Panc1 (cell line): ENCODE data around the gene HS6ST3. TPM values are rescaled to one million over a fixed set of nuclear protein-coding genes. Genes with fewer than 3 reads are reported as not detected.

Source experiments
- ATAC-seq: fragments of 200-7000 bp; cut with Tn5 transposase; 2 replicates; pipeline ENCODE4 v1.9.1; 2020; ENCODE audit warnings: mild to moderate bottlenecking, moderate library complexity
- BruUV-seq: library from RNA; stranded (reverse); fragments of 400-500 nt; replicated peaks from 2 replicates; lab custom pipeline; 2021; lab: Mats Ljungman, UMichigan
- CTCF ChIA-PET: fragments of 300-600 bp; sonication (Branson Sonifier 250); formaldehyde crosslinking; loops from one replicate; lab custom pipeline; 2022; ENCODE audit warnings: antibody characterized with exemption; lab: Charles Lee
- POLR2A ChIA-PET: fragments of 300-600 bp; sonication (Branson Sonifier 250); formaldehyde crosslinking; loops from one replicate; lab custom pipeline; 2022; ENCODE audit warnings: antibody characterized with exemption; lab: Charles Lee
- DNase-seq: peaks from one replicate; pipeline ENCODE4 v3.0.0-alpha.2; 2010; ENCODE audit warnings: low read depth, low spot score
- H3K27ac ChIP-seq: 2 replicates; pipeline ENCODE4 v1.5.1; 2011; ENCODE audit warnings: mild to moderate bottlenecking, low read length, inconsistent platforms
- H3K27me3 ChIP-seq: fragments of 200-500 bp; sonication (Bioruptor generic); 2 replicates; pipeline ENCODE4 v1.6.0; 2014; ENCODE audit warnings: low read length, inconsistent platforms; ENCODE audit not compliant: control insufficient read depth, insufficient read depth
- H3K36me3 ChIP-seq: fragments of 200-500 bp; sonication (Bioruptor generic); 2 replicates; pipeline ENCODE4 v1.5.1; 2014; ENCODE audit warnings: inconsistent platforms, mild to moderate bottlenecking, low read length, moderate library complexity; ENCODE audit not compliant: control insufficient read depth, insufficient read depth
- H3K4me1 ChIP-seq: 2 replicates; pipeline ENCODE4 v1.5.1; 2011; ENCODE audit warnings: inconsistent platforms, mild to moderate bottlenecking, low read length, moderate library complexity; ENCODE audit not compliant: control insufficient read depth, insufficient read depth
- H3K4me3 ChIP-seq, 2 experiments: 2 replicates each; pipeline ENCODE4 v1.5.1; 2011 to 2012; ENCODE audit warnings: low read depth in 2 of 2, low read length in 2 of 2, mild to moderate bottlenecking in 2 of 2, inconsistent platforms in 1 of 2, moderate library complexity in 1 of 2
- H3K9me3 ChIP-seq: fragments of 200-500 bp; sonication (Bioruptor generic); 2 replicates; pipeline ENCODE4 v1.5.1; 2014; ENCODE audit warnings: low read depth, mild to moderate bottlenecking, inconsistent platforms, low read length, moderate library complexity; ENCODE audit not compliant: control insufficient read depth, insufficient read depth
- POLR2AphosphoS5 ChIP-seq: IDR thresholded peaks from 2 replicates; pipeline ENCODE4 v1.6.1; 2012; ENCODE audit warnings: mild to moderate bottlenecking, low read depth, low read length, moderate library complexity
- SIN3A ChIP-seq: IDR thresholded peaks from 2 replicates; pipeline ENCODE4 v1.6.1; 2012; ENCODE audit warnings: low read depth, mild to moderate bottlenecking, low read length, moderate library complexity, borderline replicate concordance; ENCODE audit not compliant: insufficient read depth
- TCF7L2 ChIP-seq: IDR thresholded peaks from 2 replicates; pipeline ENCODE4 v1.6.1; 2011; ENCODE audit warnings: mild to moderate bottlenecking, low read depth, low read length, inconsistent platforms
- in situ Hi-C: cut with HindIII; loops from 2 replicates; pipeline ENCODE4 v1.10.0; 2016; ENCODE audit warnings: low sequenced_read_pairs, low pct_unique_long_range_greater_than_20kb
- intact Hi-C: fragments of 100-400 bp; cut with micrococcal nuclease; formaldehyde crosslinking; loops from one replicate; pipeline ENCODE4 v1.10.0; 2022; ENCODE audit not compliant: unreplicated experiment
- total RNA-seq: library from RNA; stranded (reverse); gene quantifications from one replicate; pipeline ENCODE4 v1.2.1, GENCODE V29; 2021; ENCODE audit not compliant: unreplicated experiment
- TF ChIP-seq, protein P1 (sequence below), 2 experiments: IDR thresholded peaks; 2 replicates each; pipeline ENCODE4 v1.6.1; 2011 to 2012; ENCODE audit warnings: low read depth in 2 of 2, control low read depth in 1 of 2, low read length in 1 of 2, mild to moderate bottlenecking in 1 of 2, moderate library complexity in 1 of 2; ENCODE audit not compliant: insufficient read depth in 1 of 2
- TF ChIP-seq, protein P2 (sequence below): fragments of 450-650 bp; IDR thresholded peaks from 2 replicates; pipeline ENCODE4 v1.5.1; 2017; ENCODE audit warnings: mild to moderate bottlenecking

HS6ST3 gene
- total RNA-seq, 1 experiment from 2014 or later = 0.13 TPM

DNA sequence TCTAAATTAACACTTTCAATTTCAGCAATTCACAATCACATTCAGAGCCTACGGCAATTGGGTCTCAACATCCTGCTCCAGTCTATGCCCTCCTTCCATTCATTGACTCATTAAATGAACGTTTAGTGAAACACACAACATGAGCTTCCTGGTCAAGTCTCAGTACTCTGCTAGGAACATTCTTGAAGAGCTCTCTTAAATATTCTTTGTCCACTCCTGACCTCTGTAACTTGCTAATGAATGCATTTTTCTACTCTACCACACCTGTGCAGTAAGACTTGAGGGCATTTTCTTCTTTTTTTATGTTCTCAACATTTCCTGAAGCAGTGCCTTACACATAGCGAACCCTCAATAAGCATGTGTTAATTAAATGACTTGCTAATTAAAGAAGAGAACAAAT is 735.7 kb downstream of the HS6ST3 start:
- Histone ChIP-seq H3K4me1 (no peaks in the 10 kb centered on the region), H3K36me3 (no peaks in the 10 kb centered on the region), H3K9me3 (no peaks in the 10 kb centered on the region), H3K4me3 (no peak overlapping the region), H3K27ac (no peak overlapping the region), H3K27me3 (no peaks in the 10 kb centered on the region)
- intact Hi-C loops = no loop called here
- in situ Hi-C loops = no loop called here
- BruUV-seq = no TSS peak
- no peak for ATAC-seq
- TF ChIP-seq, protein P1, sequence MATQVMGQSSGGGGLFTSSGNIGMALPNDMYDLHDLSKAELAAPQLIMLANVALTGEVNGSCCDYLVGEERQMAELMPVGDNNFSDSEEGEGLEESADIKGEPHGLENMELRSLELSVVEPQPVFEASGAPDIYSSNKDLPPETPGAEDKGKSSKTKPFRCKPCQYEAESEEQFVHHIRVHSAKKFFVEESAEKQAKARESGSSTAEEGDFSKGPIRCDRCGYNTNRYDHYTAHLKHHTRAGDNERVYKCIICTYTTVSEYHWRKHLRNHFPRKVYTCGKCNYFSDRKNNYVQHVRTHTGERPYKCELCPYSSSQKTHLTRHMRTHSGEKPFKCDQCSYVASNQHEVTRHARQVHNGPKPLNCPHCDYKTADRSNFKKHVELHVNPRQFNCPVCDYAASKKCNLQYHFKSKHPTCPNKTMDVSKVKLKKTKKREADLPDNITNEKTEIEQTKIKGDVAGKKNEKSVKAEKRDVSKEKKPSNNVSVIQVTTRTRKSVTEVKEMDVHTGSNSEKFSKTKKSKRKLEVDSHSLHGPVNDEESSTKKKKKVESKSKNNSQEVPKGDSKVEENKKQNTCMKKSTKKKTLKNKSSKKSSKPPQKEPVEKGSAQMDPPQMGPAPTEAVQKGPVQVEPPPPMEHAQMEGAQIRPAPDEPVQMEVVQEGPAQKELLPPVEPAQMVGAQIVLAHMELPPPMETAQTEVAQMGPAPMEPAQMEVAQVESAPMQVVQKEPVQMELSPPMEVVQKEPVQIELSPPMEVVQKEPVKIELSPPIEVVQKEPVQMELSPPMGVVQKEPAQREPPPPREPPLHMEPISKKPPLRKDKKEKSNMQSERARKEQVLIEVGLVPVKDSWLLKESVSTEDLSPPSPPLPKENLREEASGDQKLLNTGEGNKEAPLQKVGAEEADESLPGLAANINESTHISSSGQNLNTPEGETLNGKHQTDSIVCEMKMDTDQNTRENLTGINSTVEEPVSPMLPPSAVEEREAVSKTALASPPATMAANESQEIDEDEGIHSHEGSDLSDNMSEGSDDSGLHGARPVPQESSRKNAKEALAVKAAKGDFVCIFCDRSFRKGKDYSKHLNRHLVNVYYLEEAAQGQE (IDR thresholded peaks at IDR 0.05; ENCODE audit: insufficient read depth in 1 of 2, low read depth in 2 of 2, low read length in 1 of 2) = no peak
- TF ChIP-seq TCF7L2 (no peak), POLR2AphosphoS5 (no peak), SIN3A (no peak)
- TF ChIP-seq, protein P2, sequence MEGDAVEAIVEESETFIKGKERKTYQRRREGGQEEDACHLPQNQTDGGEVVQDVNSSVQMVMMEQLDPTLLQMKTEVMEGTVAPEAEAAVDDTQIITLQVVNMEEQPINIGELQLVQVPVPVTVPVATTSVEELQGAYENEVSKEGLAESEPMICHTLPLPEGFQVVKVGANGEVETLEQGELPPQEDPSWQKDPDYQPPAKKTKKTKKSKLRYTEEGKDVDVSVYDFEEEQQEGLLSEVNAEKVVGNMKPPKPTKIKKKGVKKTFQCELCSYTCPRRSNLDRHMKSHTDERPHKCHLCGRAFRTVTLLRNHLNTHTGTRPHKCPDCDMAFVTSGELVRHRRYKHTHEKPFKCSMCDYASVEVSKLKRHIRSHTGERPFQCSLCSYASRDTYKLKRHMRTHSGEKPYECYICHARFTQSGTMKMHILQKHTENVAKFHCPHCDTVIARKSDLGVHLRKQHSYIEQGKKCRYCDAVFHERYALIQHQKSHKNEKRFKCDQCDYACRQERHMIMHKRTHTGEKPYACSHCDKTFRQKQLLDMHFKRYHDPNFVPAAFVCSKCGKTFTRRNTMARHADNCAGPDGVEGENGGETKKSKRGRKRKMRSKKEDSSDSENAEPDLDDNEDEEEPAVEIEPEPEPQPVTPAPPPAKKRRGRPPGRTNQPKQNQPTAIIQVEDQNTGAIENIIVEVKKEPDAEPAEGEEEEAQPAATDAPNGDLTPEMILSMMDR = no peak
- CTCF ChIA-PET = no interaction called here
- POLR2A ChIA-PET = no interaction called here
- no peak for DNase-seq

DNA sequence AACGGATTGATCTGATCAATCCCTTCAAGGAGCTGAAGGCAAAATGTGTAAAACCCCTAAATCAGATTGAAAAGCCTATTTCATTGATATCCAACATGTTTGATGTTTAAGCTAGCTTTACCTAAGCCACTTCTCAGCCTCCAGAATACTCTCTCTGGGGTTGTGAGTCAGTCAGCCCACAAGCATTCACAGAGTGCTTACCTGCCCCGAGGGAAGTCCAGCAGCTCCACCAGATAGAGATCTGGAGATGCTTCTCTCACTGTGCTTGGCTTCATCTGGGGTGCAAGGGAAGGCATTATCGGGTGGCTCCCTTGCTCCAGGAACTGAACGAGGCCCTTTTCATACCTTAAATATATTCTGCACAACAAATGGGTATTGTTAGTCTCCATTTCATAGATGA is 744.7 kb downstream of the HS6ST3 start:
- ChIA-PET CTCF (no interaction called here), POLR2A (no interaction called here)
- Histone ChIP-seq H3K4me3 (no peak overlapping the region), H3K9me3 (no peaks in the 10 kb centered on the region), H3K4me1 (no peaks in the 10 kb centered on the region), H3K36me3 (no peaks in the 10 kb centered on the region), H3K27ac (no peak overlapping the region), H3K27me3 (no peaks in the 10 kb centered on the region)
- no peak for ATAC-seq
- in situ Hi-C loops (no loop called here), intact Hi-C loops (no loop called here)
- no peak for DNase-seq
- TF ChIP-seq POLR2AphosphoS5 = no peak
- no peak for TF ChIP-seq SIN3A
- no peak for TF ChIP-seq TCF7L2
- BruUV-seq = no TSS peak

DNA sequence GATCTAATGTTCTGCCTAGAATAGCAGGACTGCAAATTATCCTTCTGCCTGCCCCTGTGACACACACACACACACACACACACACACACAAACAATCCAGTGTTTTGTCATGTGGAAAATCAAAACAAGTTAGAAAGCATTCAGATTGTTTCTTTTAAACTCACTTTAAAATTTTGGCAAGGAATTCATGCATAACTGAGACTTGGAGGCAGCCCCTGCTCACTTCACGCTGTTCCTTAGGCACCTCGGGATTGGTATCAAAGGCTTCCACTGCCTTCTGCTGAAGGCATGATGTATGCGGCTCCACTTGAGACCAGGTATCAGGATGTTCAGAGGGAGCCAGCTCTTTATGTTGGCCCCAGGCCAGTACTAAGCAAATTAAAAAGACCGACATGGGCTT is 745.6 kb downstream of the HS6ST3 start:
- BruUV-seq = no TSS peak
- no peaks in the 10 kb centered on the region for H3K4me1 ChIP-seq
- no peak overlapping the region for H3K4me3 ChIP-seq
- no peaks in the 10 kb centered on the region for H3K27me3 ChIP-seq
- in situ Hi-C loops = no loop called here
- ChIA-PET POLR2A (interaction anchor here (0.6 kb wide), 1 partner anchor 88 kb away, joined by 3 read pairs; no protein-coding TSS in a partner anchor), CTCF (no interaction called here)
- H3K36me3 ChIP-seq = no peaks in the 10 kb centered on the region
- ATAC-seq (no peak), DNase-seq (no peak)
- H3K9me3 ChIP-seq = no peaks in the 10 kb centered on the region
- intact Hi-C loops = no loop called here
- H3K27ac ChIP-seq = no peak overlapping the region
- TF ChIP-seq, protein P2 = no peak
- TF ChIP-seq TCF7L2 = no peak
- TF ChIP-seq, protein P1 (IDR thresholded peaks at IDR 0.05; ENCODE audit: insufficient read depth in 1 of 2, low read depth in 2 of 2, low read length in 1 of 2) = no peak
- no peak for TF ChIP-seq POLR2AphosphoS5
- TF ChIP-seq SIN3A = no peak
